ENCODE data around the gene ARMS2.

The ARMS2 gene

GRCh38 chr10:122484276-122485060 is 30.0 kb downstream of the ARMS2 start:
- TF ChIP-seq CTCF (IDR thresholded peaks at IDR 0.05; ENCODE audit: low read length, missing control alignments) = no peak
- DNase-seq (ENCODE audit: low read depth) = no peak
- no peak overlapping the region for H3K4me3 ChIP-seq (replicated peaks; ENCODE audit: low read depth, low read length)

DNA sequence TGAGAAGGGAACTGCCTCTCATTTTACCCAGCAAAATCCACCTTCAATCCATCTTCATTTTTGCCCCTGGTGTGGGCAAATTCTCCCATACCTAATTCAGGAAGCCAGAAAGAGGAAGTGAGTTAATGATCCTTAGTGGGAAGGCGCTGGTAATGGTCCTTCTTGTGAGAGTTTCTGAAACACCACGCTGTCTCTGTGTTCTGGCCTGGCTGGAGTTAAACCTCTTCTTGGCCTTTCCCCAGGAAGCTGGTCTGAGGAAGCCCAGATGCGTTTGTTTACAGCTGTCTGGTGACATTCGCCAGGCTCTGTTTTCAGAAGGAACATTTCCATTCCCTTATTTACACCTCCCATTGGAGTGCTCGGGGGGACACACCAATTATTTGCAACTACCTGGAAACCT is 31.2 kb downstream of the ARMS2 start:
- no peak for TF ChIP-seq CTCF (IDR thresholded peaks at IDR 0.05; ENCODE audit: low read length, missing control alignments)
- no peak overlapping the region for H3K4me3 ChIP-seq (replicated peaks; ENCODE audit: low read depth, low read length)
- DNase-seq (ENCODE audit: low read depth) = peak; percentile 66

GRCh38 chr10:122486406-122487080 is 32.1 kb downstream of the ARMS2 start:
- no peak for TF ChIP-seq CTCF (IDR thresholded peaks at IDR 0.05; ENCODE audit: low read length, missing control alignments)
- no peak overlapping the region for H3K4me3 ChIP-seq (replicated peaks; ENCODE audit: low read depth, low read length)
- no peak for DNase-seq (ENCODE audit: low read depth)

- DNase-seq (ENCODE audit: low read depth) = no peak
Measured at GRCh38 chr10:122487174-122487765, 32.8 kb downstream of the ARMS2 start.

DNA sequence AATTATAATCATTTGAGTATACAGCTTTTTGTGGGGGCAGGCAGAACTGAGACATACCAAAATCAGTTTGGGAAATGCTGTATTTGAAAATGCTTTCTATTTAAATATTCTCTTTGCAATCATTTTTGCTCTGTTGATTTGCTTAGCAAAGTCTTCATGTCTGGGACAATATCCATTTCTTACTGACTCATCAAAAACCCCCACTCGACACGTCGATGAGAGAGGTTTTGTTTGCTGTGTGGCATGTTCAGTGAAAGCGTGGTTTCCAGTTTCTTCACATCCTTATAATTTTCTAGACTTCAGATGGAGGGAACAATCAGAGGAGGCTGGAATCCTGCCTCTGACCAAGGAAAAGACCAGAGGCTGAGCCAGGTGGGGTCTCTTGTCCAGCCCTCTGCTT is 35.8 kb downstream of the ARMS2 start:
- no peak for TF ChIP-seq CTCF (IDR thresholded peaks at IDR 0.05; ENCODE audit: low read length, missing control alignments)
- H3K4me3 ChIP-seq (replicated peaks; ENCODE audit: low read depth, low read length) = no peak overlapping the region
- DNase-seq (ENCODE audit: low read depth) = peak; percentile 57

More at GRCh38 chr10:122487174-122487765, 32.8 kb downstream of the ARMS2 start:
- no peak overlapping the region for H3K4me3 ChIP-seq (replicated peaks; ENCODE audit: low read depth, low read length)
- no peak for TF ChIP-seq CTCF (IDR thresholded peaks at IDR 0.05; ENCODE audit: low read length, missing control alignments)

- no peak for TF ChIP-seq CTCF (IDR thresholded peaks at IDR 0.05; ENCODE audit: low read length, missing control alignments)
- no peak overlapping the region for H3K4me3 ChIP-seq (replicated peaks; ENCODE audit: low read depth, low read length)
- peak; percentile 43 for DNase-seq (ENCODE audit: low read depth)
Measured at GRCh38 chr10:122490786-122491680, 36.6 kb downstream of the ARMS2 start.
